ENCODE data around the gene CASP12. TPM values are rescaled to one million over a fixed set of nuclear protein-coding genes. Genes with fewer than 3 reads are reported as not detected.

The CASP12 gene
- total and polyA plus RNA-seq, 9 donors: 2.0 to 12.0 (median 3.3) TPM

DNA sequence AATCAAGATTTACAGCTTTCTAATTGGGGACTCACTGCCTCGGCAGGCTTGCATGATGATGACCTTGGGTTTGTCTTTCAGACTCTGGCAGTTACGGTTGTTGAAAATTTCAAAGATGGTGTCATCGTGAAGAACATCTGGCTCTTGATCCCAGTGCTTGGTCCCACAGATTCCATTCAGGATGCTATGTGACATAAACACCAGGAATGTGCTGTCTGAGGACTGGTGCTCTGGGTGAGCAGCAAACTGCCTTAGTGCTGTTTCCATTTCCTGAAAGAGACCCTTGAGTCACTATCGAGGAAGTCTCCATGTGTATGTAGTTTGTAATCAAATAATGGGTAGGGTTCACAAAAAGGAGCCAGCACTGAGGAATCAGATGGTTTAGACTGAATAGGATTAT lies 7.1 kb downstream of the CASP12 start:
- H3K36me3 ChIP-seq: no peaks in the 10 kb centered on the region
- intact Hi-C loops (cut with DNase I): no loop called here
- no peak for DNase-seq
- H3K9me3 ChIP-seq: no peaks in the 10 kb centered on the region
- no peak overlapping the region for H3K27ac ChIP-seq
- no peak for TF ChIP-seq EP300 (IDR thresholded peaks at IDR 0.05)
- no peak for TF ChIP-seq POLR2A (IDR thresholded peaks at IDR 0.05)
- peaks cover 16% of the 10 kb centered on the region for H3K4me1 ChIP-seq (ENCODE audit: insufficient read depth)
- no peak overlapping the region for H3K4me3 ChIP-seq
- WGBS, 3 donors: 68 to 84% (median 70%) methylated on average over 4 of the region's 4 CpGs
- H3K27me3 ChIP-seq: no peaks in the 10 kb centered on the region

DNA sequence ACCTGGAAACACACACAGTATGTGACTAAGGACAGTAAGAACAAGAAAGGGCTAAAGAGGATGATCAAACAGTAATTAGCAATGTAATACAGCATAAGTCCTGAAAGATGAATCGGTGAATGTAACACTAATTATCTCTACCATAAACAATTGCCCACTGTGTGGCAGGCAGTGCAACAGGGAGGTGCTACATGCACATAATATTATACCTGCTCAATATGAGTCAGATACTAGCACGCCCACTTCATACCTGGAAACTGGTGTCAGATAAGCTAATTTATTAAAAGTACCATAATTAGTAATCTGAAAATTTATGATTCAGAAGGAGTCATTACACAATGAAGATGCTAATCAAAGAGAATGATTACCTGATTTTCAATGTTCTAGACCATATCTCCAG lies 14.9 kb downstream of the CASP12 start:
- WGBS, 3 donors: 92 to 96% (median 94%) methylated on average over 2 of the region's 2 CpGs

DNA sequence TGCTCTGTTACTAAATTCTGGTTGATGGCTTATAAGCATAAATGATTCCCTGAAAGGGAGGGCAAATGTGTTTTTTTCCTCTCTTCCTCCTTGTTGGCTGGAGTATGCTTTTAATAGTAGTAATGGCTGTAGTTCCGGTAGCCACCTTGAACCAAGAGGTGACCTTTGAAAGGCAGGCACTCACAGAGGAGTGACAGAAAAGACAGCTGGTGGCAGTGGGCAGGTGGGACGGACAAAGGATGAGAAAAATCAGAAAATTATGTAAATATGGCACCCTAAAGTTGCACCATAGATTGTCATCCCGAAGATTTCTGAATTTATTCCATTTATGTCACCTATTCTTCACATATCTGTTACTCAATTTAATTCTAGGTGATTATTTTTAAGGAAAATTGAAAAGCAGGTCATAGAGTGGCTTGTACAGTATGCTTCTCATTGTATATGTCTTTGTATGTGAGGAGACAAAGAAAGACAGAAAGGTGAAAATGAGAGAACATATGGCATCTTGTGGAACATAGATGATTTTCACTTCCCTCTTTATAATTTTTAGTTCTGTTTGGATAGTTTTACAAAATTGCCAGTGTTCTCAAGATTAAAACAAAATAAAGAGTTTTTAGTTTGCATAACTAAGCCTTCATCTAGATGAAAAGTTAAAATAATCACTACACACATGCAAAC lies 17.0 kb downstream of the CASP12 start:
- 77 to 94% (median 93%) methylated on average over 3 of the region's 3 CpGs for WGBS, 3 donors
- Histone ChIP-seq H3K36me3 (no peaks in the 10 kb centered on the region), H3K4me1 (ENCODE audit: insufficient read depth) (no peaks in the 10 kb centered on the region), H3K9me3 (no peaks in the 10 kb centered on the region), H3K4me3 (no peak overlapping the region), H3K27me3 (no peaks in the 10 kb centered on the region), H3K27ac (no peak overlapping the region)
- TF ChIP-seq EP300 (IDR thresholded peaks at IDR 0.05) (no peak), CTCF (IDR thresholded peaks at IDR 0.05) (no peak), POLR2A (IDR thresholded peaks at IDR 0.05) (no peak)
- intact Hi-C loops (cut with DNase I): no loop called here
- no peak for DNase-seq

More for the DNA sequence above, 14.9 kb downstream of the CASP12 start:
- intact Hi-C loops (cut with DNase I): no loop called here
- Histone ChIP-seq H3K4me3 (no peak overlapping the region), H3K27me3 (no peaks in the 10 kb centered on the region), H3K27ac (no peak overlapping the region), H3K36me3 (no peaks in the 10 kb centered on the region), H3K9me3 (no peaks in the 10 kb centered on the region), H3K4me1 (ENCODE audit: insufficient read depth) (peaks cover 1% of the 10 kb centered on the region)
- TF ChIP-seq EP300 (IDR thresholded peaks at IDR 0.05): no peak
- no peak for TF ChIP-seq CTCF (IDR thresholded peaks at IDR 0.05)
- no peak for TF ChIP-seq POLR2A (IDR thresholded peaks at IDR 0.05)
- DNase-seq: no peak

- Histone ChIP-seq H3K4me1 (ENCODE audit: insufficient read depth) (no peaks in the 10 kb centered on the region), H3K9me3 (no peaks in the 10 kb centered on the region), H3K4me3 (no peak overlapping the region), H3K27ac (no peak overlapping the region), H3K36me3 (no peaks in the 10 kb centered on the region), H3K27me3 (no peaks in the 10 kb centered on the region)
- intact Hi-C loops (cut with DNase I): no loop called here
- no peak for DNase-seq
- 95 to 99% (median 96%) methylated on average over 5 of the region's 5 CpGs for WGBS, 3 donors
- TF ChIP-seq POLR2A (IDR thresholded peaks at IDR 0.05) (no peak), EP300 (IDR thresholded peaks at IDR 0.05) (no peak), CTCF (IDR thresholded peaks at IDR 0.05) (no peak)
These were observed 18.6 kb downstream of the CASP12 start for GRCh38 chr11:104879514-104880190.

DNA sequence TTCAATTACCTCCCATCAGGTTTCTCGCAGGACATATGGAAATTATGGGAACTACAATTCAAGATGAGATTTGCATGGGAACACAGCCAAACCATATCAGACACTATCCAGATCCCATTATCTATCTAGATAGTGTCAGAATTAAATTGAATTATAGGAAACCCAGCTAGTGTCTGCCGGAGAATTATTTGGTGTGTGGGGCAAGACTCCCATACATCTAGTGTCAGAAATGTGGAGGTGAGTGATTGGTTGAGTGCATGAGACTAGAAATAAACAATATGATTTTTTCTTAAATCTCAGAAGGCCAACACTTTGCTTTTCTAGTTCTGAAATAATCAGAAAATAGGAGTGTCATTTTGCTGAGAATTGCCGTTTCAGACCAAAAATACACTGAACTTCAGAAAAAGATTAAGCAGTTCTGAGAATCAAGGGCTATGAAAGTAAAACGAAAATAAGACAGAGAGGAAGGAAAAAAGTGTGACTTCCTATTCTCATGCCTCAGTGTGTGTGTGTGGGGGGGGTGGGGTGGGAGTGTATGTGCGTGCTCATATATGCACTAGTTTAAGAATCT lies 21.3 kb downstream of the CASP12 start:
- Histone ChIP-seq H3K9me3 (no peaks in the 10 kb centered on the region), H3K27me3 (no peaks in the 10 kb centered on the region), H3K27ac (no peak overlapping the region), H3K36me3 (no peaks in the 10 kb centered on the region), H3K4me3 (no peak overlapping the region), H3K4me1 (ENCODE audit: insufficient read depth) (no peaks in the 10 kb centered on the region)
- 70 to 77% (median 71%) methylated on average over 5 of the region's 5 CpGs for WGBS, 3 donors
- TF ChIP-seq CTCF (IDR thresholded peaks at IDR 0.05) (no peak), POLR2A (IDR thresholded peaks at IDR 0.05) (no peak), EP300 (IDR thresholded peaks at IDR 0.05) (no peak)
- DNase-seq: no peak
- intact Hi-C loops (cut with DNase I): no loop called here

All from ovary (tissue), 9 donors.